Measurements from ENCODE around the gene MYH9. TPM values are rescaled to one million over a fixed set of nuclear protein-coding genes. Genes with fewer than 3 reads are reported as not detected.
"Not testable (repeated sequence)": the region's sequence is repeated elsewhere in the genome, so short reads cannot be mapped to it uniquely, and the experiment has no call there.

Gene MYH9
- total RNA-seq, 1 experiment from 2014 or later, result 323 TPM

- Histone ChIP-seq H3K27me3 (replicated peaks; ENCODE audit: insufficient read depth, low read depth, low read length, poor library complexity) (no peaks in the 10 kb centered on the region), H3K4me3 (ENCODE audit: low read depth, low read length, poor library complexity, severe bottlenecking) (no peak overlapping the region), H3K9me3 (ENCODE audit: low read depth, low read length, poor library complexity, severe bottlenecking) (no peaks in the 10 kb centered on the region), H3K4me1 (ENCODE audit: insufficient read depth, low read length, poor library complexity, severe bottlenecking) (peaks cover 6% of the 10 kb centered on the region), H3K36me3 (ENCODE audit: insufficient read depth, low read length, poor library complexity, severe bottlenecking) (no peaks in the 10 kb centered on the region), H3K27ac (ENCODE audit: low read depth, low read length, poor library complexity, severe bottlenecking) (no peak overlapping the region)
- no peak for DNase-seq (ENCODE audit: low spot score)
- no TSS peak for BruUV-seq (replicated peaks)
- ChIA-PET CTCF (interaction anchor here (0.7 kb wide), 1 partner anchor 20 kb away, joined by 6 read pairs; no protein-coding TSS in a partner anchor), POLR2A (ENCODE audit: low non-redundant PET) (no interaction called here)
- intact Hi-C loops (cut with micrococcal nuclease; ENCODE audit: unreplicated experiment), result no loop called here
- TF ChIP-seq CTCF (conservative IDR thresholded peaks at IDR 0.05; ENCODE audit: low read depth, low read length) (no peak), EZH2 (IDR thresholded peaks at IDR 0.05; ENCODE audit: borderline replicate concordance, low read depth, low read length, poor library complexity, severe bottlenecking) (no peak)
Measured at GRCh38 chr22:36424901-36425579, 37.3 kb upstream of the MYH9 start.

GRCh38 chr22:36424466-36424865, 36.7 kb upstream of the MYH9 start:
- H3K36me3 ChIP-seq (ENCODE audit: insufficient read depth, low read length, poor library complexity, severe bottlenecking); H3K27me3 ChIP-seq (replicated peaks; ENCODE audit: insufficient read depth, low read depth, low read length, poor library complexity); H3K9me3 ChIP-seq (ENCODE audit: low read depth, low read length, poor library complexity, severe bottlenecking); DNase-seq (ENCODE audit: low spot score); intact Hi-C loops (cut with micrococcal nuclease; ENCODE audit: unreplicated experiment); H3K27ac ChIP-seq (ENCODE audit: low read depth, low read length, poor library complexity, severe bottlenecking); H3K4me1 ChIP-seq (ENCODE audit: insufficient read depth, low read length, poor library complexity, severe bottlenecking); BruUV-seq (replicated peaks); H3K4me3 ChIP-seq (ENCODE audit: low read depth, low read length, poor library complexity, severe bottlenecking); POLR2A ChIA-PET (ENCODE audit: low non-redundant PET): not testable (repeated sequence)
- CTCF ChIA-PET, result interaction anchor here (0.7 kb wide), 1 partner anchor 20 kb away, joined by 6 read pairs; no protein-coding TSS in a partner anchor

- no peak overlapping the region for H3K27ac ChIP-seq (ENCODE audit: low read depth, low read length, poor library complexity, severe bottlenecking)
- no peaks in the 10 kb centered on the region for H3K27me3 ChIP-seq (replicated peaks; ENCODE audit: insufficient read depth, low read depth, low read length, poor library complexity)
- H3K4me1 ChIP-seq (ENCODE audit: insufficient read depth, low read length, poor library complexity, severe bottlenecking), result peaks cover 6% of the 10 kb centered on the region
- intact Hi-C loops (cut with micrococcal nuclease; ENCODE audit: unreplicated experiment), result no loop called here
- POLR2A ChIA-PET (ENCODE audit: low non-redundant PET), result no interaction called here
- TF ChIP-seq CTCF (conservative IDR thresholded peaks at IDR 0.05; ENCODE audit: low read depth, low read length), result no peak
- no peak for TF ChIP-seq EZH2 (IDR thresholded peaks at IDR 0.05; ENCODE audit: borderline replicate concordance, low read depth, low read length, poor library complexity, severe bottlenecking)
- no peaks in the 10 kb centered on the region for H3K9me3 ChIP-seq (ENCODE audit: low read depth, low read length, poor library complexity, severe bottlenecking)
- CTCF ChIA-PET, result no interaction called here
- no peaks in the 10 kb centered on the region for H3K36me3 ChIP-seq (ENCODE audit: insufficient read depth, low read length, poor library complexity, severe bottlenecking)
- H3K4me3 ChIP-seq (ENCODE audit: low read depth, low read length, poor library complexity, severe bottlenecking), result no peak overlapping the region
- no TSS peak for BruUV-seq (replicated peaks)
- DNase-seq (ENCODE audit: low spot score), result no peak
Measured at GRCh38 chr22:36423461-36424404, 36.0 kb upstream of the MYH9 start.

Measured in A673 (cell line).